BJ (cell line): ENCODE results near the gene DUSP10. TPM values are rescaled to one million over a fixed set of nuclear protein-coding genes. Genes with fewer than 3 reads are reported as not detected.

Experiments
- CTCF ChIA-PET: fragments of 350-600 bp; formaldehyde crosslinking; extraction: SDS; loops from one replicate; lab custom pipeline; 2021; ENCODE audit warnings: antibody characterized with exemption, inconsistent platforms; lab: Yijun Ruan, JAX
- POLR2A ChIA-PET: fragments of 300-600 bp; sonication (Branson Sonifier 250); formaldehyde crosslinking; extraction: SDS; loops from one replicate; lab custom pipeline; 2021; ENCODE audit warnings: antibody characterized with exemption; lab: Charles Lee
- DNase-seq: peaks from one replicate; pipeline ENCODE4 v3.0.0-alpha.2; 2011; ENCODE audit warnings: low read depth
- H3K27me3 ChIP-seq: 2 replicates; pipeline ENCODE4 v1.6.0; 2011; ENCODE audit warnings: low read length; ENCODE audit not compliant: control insufficient read depth, insufficient read depth
- H3K36me3 ChIP-seq: 2 replicates; pipeline ENCODE4 v1.5.1; 2011; ENCODE audit warnings: low read length; ENCODE audit not compliant: control insufficient read depth, insufficient read depth
- H3K4me3 ChIP-seq: 2 replicates; pipeline ENCODE4 v1.5.1; 2011; ENCODE audit warnings: low read depth, mild to moderate bottlenecking, control low read depth, low read length
- polyA plus RNA-seq: library from polyadenylated mRNA; depleted of rRNA; stranded (reverse); fragments of >200 nt; gene quantifications from 2 replicates; pipeline ENCODE4 v1.2.3, GENCODE V29; 2011
- TF ChIP-seq, protein P1 (sequence below): IDR thresholded peaks from 2 replicates; pipeline ENCODE4 v1.5.1; 2011; ENCODE audit warnings: low read depth, mild to moderate bottlenecking, control low read depth, inconsistent platforms, low read length, moderate library complexity; ENCODE audit not compliant: insufficient read depth

The DUSP10 gene
- polyA plus RNA-seq, 1 experiment: 16.1 TPM

- TF ChIP-seq, protein P1, sequence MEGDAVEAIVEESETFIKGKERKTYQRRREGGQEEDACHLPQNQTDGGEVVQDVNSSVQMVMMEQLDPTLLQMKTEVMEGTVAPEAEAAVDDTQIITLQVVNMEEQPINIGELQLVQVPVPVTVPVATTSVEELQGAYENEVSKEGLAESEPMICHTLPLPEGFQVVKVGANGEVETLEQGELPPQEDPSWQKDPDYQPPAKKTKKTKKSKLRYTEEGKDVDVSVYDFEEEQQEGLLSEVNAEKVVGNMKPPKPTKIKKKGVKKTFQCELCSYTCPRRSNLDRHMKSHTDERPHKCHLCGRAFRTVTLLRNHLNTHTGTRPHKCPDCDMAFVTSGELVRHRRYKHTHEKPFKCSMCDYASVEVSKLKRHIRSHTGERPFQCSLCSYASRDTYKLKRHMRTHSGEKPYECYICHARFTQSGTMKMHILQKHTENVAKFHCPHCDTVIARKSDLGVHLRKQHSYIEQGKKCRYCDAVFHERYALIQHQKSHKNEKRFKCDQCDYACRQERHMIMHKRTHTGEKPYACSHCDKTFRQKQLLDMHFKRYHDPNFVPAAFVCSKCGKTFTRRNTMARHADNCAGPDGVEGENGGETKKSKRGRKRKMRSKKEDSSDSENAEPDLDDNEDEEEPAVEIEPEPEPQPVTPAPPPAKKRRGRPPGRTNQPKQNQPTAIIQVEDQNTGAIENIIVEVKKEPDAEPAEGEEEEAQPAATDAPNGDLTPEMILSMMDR: no peak
- no peaks in the 10 kb centered on the region for H3K36me3 ChIP-seq
- POLR2A ChIA-PET: no interaction called here
- CTCF ChIA-PET: no interaction called here
- H3K4me3 ChIP-seq: no peak overlapping the region
- DNase-seq: no peak
- no peaks in the 10 kb centered on the region for H3K27me3 ChIP-seq
Observed at GRCh38 chr1:221664253-221664652, 77.6 kb downstream of the DUSP10 start.

GRCh38 chr1:221663321-221663720, 78.6 kb downstream of the DUSP10 start:
- TF ChIP-seq, protein P1: no peak
- POLR2A ChIA-PET: no interaction called here
- Histone ChIP-seq H3K4me3 (no peak overlapping the region), H3K36me3 (no peaks in the 10 kb centered on the region), H3K27me3 (no peaks in the 10 kb centered on the region)
- CTCF ChIA-PET: no interaction called here
- no peak for DNase-seq

DNA sequence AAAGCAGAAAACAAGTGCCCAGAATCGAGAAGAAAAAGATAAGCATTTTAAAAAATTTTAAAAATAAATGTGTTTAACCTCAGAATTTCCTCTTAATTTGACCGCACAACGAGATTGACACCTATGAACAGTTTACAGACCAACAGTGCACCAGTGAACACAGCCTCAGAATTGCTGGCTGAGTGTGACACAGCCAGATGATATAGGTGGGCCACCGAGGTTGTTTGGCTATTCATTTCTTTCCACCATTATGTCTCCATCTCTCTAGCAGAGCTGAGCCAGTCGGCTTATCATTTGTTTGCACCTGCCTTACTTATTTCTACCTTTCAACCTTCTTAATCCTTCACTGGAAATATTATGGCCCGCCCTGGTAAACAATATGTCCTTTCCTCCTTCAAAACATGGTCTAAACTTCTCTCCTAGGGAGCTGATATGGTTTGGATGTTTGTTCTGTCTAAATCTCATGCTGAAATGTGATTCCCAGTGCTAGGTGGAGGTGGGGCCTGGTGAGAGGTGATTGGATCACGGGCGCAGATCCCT, 86.1 kb downstream of the DUSP10 start:
- DNase-seq: no peak
- POLR2A ChIA-PET: no interaction called here
- H3K27me3 ChIP-seq: no peaks in the 10 kb centered on the region
- H3K36me3 ChIP-seq: no peaks in the 10 kb centered on the region
- CTCF ChIA-PET: interaction anchor here (1.1 kb wide), 1 partner anchor 8 kb away, joined by 3 read pairs; no protein-coding TSS in a partner anchor
- no peak overlapping the region for H3K4me3 ChIP-seq
- TF ChIP-seq, protein P1: no peak
